Measurements from ENCODE around the gene GRIN3A.

DNA sequence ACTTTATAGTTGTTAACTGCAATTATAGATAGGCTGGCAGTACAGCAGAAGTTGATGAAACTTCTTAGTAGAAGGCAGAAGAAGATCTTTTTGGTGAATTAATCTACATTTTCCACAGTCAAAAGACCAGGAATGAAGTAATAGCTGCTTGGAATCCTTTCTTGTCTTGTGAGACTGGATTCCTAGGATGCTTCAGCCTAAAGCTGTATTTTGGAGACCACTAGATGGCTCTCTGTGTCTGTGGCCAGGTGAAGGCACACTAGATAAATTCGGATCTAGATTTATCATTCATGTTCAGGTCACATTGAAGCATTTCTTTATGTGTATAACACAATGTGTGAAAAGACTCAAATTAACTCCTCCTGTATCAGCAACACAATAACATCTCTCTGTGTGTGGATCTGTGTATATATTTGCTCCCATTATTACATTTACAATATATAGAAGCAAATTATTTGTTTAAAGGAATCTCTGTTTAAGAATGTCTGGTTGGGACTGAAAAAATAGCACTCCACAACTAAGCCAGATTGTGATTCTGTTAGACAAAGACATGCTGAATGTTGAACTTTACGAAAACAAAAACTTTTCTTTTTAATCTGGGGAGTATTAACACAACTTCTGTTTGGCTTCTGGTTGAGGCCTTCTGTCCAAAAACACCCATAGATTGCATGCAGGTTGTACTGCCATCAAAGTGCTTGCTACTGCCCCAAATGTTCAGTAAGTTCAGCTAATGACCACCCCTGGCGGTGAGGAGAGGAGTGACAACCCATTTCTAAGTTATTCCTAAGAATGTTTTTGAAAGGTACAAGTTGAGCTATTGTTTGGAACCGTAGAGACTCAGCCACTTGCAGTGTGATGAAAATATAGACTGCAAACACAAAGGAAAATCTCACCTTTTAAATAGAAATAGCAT is 10.6 kb downstream of the GRIN3A start:
- no peak for TF ChIP-seq POLR2A (IDR thresholded peaks at IDR 0.05; ENCODE audit: low read depth, low read length)
- TF ChIP-seq POLR2AphosphoS5 (IDR thresholded peaks at IDR 0.05; ENCODE audit: low read depth, low read length): no peak
- no peak for TF ChIP-seq TAF1 (IDR thresholded peaks at IDR 0.05; ENCODE audit: low read depth, low read length)
